IPS DF 6.9 (cell line): ENCODE data around the gene PSMC1.
"Not testable (repeated sequence)": the region's sequence is repeated elsewhere in the genome, so short reads cannot be mapped to it uniquely, and the experiment has no call there.

Experiments
- DNase-seq: peaks from one replicate; pipeline ENCODE4 v3.0.0-alpha.2; 2013; ENCODE audit warnings: low read depth, low spot score
- H3K27ac ChIP-seq: one replicate; pipeline ENCODE4 v1.5.1; 2013; ENCODE audit warnings: low read length, control low read depth
- H3K27me3 ChIP-seq: 2 replicates; pipeline ENCODE4 v1.6.1; 2013; ENCODE audit warnings: mild to moderate bottlenecking, low read length; ENCODE audit not compliant: control insufficient read depth, insufficient read depth
- H3K36me3 ChIP-seq: 2 replicates; pipeline ENCODE4 v1.6.1; 2013; ENCODE audit warnings: low read length; ENCODE audit not compliant: control insufficient read depth, insufficient read depth
- H3K4me1 ChIP-seq: 2 replicates; pipeline ENCODE4 v1.6.1; 2013; ENCODE audit warnings: low read length; ENCODE audit not compliant: control insufficient read depth, insufficient read depth
- H3K4me3 ChIP-seq: 2 replicates; pipeline ENCODE4 v1.5.1; 2013; ENCODE audit warnings: mild to moderate bottlenecking, low read length
- H3K9me3 ChIP-seq: 2 replicates; pipeline ENCODE4 v1.6.1; 2013; ENCODE audit warnings: low read length, inconsistent platforms; ENCODE audit not compliant: control insufficient read depth, insufficient read depth
- whole genome bisulfite sequencing: extraction: QIAGEN DNeasy Blood & Tissue Kit; methylation state at CpG from one replicate; pipeline ENCODE4 v1.1.7; 2013; ENCODE audit warnings: mixed read lengths, missing lambda C conversion rate; ENCODE audit not compliant: insufficient read length, insufficient coverage; 5-methylcytosine and 5-hydroxymethylcytosine counted together

Gene PSMC1

DNA sequence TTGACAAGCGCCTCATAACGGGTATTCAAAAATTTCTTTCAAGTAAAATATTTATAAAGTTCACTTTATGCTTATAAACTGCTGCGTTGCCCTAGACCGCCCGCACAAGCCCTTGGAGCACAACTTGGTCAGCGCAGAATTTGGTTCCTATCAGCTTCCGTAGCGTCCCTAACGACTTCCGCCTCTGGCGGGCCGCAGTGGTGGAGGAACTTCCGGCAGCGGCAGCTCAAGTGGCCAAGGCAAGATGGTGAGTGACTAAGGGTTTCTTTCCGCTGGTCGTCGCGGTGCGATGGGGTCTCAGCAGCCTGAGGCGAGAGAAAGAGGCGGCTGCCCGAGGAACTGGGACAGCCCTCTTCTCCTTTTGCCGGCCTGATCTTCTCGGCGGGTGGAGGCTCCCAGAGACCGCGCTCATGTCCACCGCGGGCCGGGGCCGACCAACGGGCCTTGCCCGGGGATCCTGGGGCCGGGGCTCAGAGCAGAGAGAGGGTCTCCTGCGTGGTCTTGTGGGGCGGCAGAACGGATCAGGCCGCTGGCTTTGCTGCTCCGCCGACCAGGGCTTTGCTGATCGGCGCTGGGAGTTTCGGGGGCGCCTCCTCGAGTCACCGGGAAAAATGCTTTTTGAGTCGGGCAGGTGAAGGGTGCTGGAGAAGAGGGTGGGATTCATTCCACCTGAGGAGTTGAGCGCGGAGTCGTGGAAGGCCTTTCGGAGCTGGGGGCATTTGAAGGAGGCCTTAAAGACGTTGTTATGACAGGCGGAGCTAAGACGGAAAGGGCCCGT is at the start of gene PSMC1:
Gene PSMC1 (plus strand): TSS at position 200 of the 778 bp plus-strand sequence. CDS start 45 bp downstream, at position 245.
- Histone ChIP-seq H3K36me3 (peaks cover 4% of the 10 kb centered on the region; the same call in 1 of the 2 replicates), H3K4me1 (no peaks in the 10 kb centered on the region), H3K9me3 (no peaks in the 10 kb centered on the region), H3K27me3 (no peaks in the 10 kb centered on the region), H3K27ac (no peak within 1 kb of the TSS), H3K4me3 (peak within 1 kb of the TSS; percentile 94)
- no CpG with 5 or more reads among the region's 55 CpGs for WGBS
- DNase-seq: peak; percentile 58

- H3K36me3 ChIP-seq: no peaks in the 10 kb centered on the region
- H3K4me3 ChIP-seq: no peak overlapping the region
- no peaks in the 10 kb centered on the region for H3K4me1 ChIP-seq
- H3K9me3 ChIP-seq: 0 out of 2 replicates have a peak, but pooled peaks cover 3% of the 10 kb centered on the region
- no peak overlapping the region for H3K27ac ChIP-seq
- DNase-seq: no peak
- H3K27me3 ChIP-seq: no peaks in the 10 kb centered on the region
- no CpG with 5 or more reads among the region's 7 CpGs for WGBS
Measured at GRCh38 chr14:90213099-90213748, 43.1 kb upstream of the PSMC1 start.

- WGBS: no CpG with 5 or more reads among the region's 4 CpGs
- Histone ChIP-seq H3K4me1 (no peaks in the 10 kb centered on the region), H3K27me3 (no peaks in the 10 kb centered on the region), H3K9me3 (no peaks in the 10 kb centered on the region), H3K27ac (no peak overlapping the region), H3K4me3 (no peak overlapping the region), H3K36me3 (no peaks in the 10 kb centered on the region)
- DNase-seq: no peak
Measured at GRCh38 chr14:90228478-90228877, 27.9 kb upstream of the PSMC1 start.

- H3K4me3 ChIP-seq, H3K36me3 ChIP-seq, DNase-seq, H3K4me1 ChIP-seq, H3K27ac ChIP-seq, H3K9me3 ChIP-seq, H3K27me3 ChIP-seq: not testable (repeated sequence)
- WGBS: no CpG with 5 or more reads among the region's 1 CpG
Measured at GRCh38 chr14:90229942-90230341, 26.4 kb upstream of the PSMC1 start.

DNA sequence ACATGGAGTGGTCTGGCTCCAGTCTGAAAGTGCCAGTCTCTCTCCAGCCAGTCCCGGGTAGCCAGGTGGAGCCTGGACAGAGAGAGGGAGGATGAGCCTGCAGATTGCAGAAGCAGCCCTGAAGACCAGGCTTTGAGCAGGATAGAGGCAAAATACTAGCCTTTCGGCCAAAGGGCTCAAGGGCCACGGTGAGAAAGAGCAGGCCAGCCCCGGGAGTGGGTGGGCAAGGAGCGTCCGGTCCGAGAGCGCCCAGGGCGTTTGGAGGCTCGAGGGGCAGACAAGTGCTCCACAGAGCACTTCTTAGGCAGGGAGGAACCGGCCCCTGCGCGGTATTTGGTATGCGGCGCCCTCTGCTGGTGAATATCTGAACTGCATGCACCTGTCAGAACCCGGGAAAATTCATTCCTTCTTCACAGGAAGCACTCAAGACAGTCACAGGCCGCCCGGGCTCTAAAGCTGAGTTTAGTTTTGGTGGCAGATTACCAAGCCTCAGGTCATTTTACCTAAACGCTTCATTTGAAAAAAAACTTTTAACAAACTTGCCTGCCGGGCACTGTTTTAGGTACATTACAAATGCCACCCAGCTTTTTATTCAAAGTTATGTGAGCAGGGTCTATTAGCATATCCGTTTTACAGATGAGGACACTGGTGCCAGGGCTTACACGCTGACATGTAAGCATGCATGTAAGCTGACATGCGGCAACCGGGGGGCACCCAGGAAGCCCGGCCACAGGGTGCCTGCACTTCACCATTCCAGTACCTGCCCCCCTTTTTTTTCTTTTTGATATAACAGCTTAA is 21.0 kb upstream of the PSMC1 start:
- Histone ChIP-seq H3K27ac (no peak overlapping the region), H3K27me3 (peaks cover 4% of the 10 kb centered on the region; the same call in 1 of the 2 replicates)
- WGBS: no CpG with 5 or more reads among the region's 25 CpGs

DNA sequence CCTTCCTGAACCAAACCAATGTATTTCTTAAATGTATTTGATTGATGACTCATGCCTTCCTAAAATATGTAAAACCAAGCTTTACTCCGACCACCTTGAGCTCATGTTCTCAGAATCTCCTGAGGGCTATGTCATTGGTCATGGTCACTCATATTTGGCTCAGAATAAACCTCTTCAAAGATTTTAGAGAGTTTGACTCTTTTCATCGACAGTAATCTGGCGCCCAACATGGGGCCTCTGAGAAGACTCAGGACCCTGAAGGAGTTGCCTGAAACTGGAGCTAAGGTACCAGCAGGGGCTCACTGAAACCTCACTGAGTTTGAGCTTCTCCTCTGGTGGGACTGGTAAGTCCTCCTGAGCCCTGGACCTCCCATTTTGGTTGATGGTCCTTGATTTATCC is 17.2 kb upstream of the PSMC1 start:
- Histone ChIP-seq H3K9me3 (peaks cover 3% of the 10 kb centered on the region; the same call in 1 of the 2 replicates), H3K27me3 (peaks cover 4% of the 10 kb centered on the region; the same call in 1 of the 2 replicates), H3K4me3 (no peak overlapping the region), H3K4me1 (no peaks in the 10 kb centered on the region), H3K27ac (no peak overlapping the region), H3K36me3 (no peaks in the 10 kb centered on the region)
- no CpG with 5 or more reads among the region's 3 CpGs for WGBS
- no peak for DNase-seq

More for the DNA sequence above, 21.0 kb upstream of the PSMC1 start:
- H3K4me3 ChIP-seq: no peak overlapping the region
- no peaks in the 10 kb centered on the region for H3K36me3 ChIP-seq
- DNase-seq: peak; percentile 47
- peaks cover 3% of the 10 kb centered on the region; the same call in 1 of the 2 replicates for H3K9me3 ChIP-seq
- H3K4me1 ChIP-seq: no peaks in the 10 kb centered on the region

- Histone ChIP-seq H3K4me1 (no peaks in the 10 kb centered on the region), H3K4me3 (no peak overlapping the region), H3K27ac (no peak overlapping the region), H3K9me3 (peaks cover 3% of the 10 kb centered on the region; the same call in 1 of the 2 replicates), H3K27me3 (no peaks in the 10 kb centered on the region), H3K36me3 (no peaks in the 10 kb centered on the region)
- no peak for DNase-seq
Measured at GRCh38 chr14:90242444-90242843, 13.9 kb upstream of the PSMC1 start.

DNA sequence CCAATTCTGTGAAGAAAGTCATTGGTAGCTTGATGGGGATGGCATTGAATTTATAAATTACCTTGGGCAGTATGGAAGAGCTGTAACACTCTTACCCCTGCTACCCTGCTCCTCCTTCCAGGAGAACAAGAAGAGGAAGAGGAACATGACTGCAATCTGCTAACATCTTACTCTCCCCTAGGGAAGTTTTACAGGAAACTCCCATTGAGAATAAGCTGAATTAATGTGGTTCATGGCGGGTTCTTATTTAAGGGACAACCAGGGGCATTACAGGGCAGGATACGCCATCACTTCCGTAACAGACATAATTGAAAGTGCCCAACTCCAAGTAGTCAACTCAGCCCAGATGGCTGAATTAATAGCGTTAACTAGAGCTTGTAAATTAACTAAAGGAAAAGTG is 9.4 kb upstream of the PSMC1 start:
- Histone ChIP-seq H3K9me3 (no peaks in the 10 kb centered on the region), H3K27me3 (no peaks in the 10 kb centered on the region), H3K4me1 (no peaks in the 10 kb centered on the region), H3K27ac (no peak overlapping the region), H3K4me3 (no peak overlapping the region), H3K36me3 (no peaks in the 10 kb centered on the region)
- WGBS: no CpG with 5 or more reads among the region's 4 CpGs
- no peak for DNase-seq

DNA sequence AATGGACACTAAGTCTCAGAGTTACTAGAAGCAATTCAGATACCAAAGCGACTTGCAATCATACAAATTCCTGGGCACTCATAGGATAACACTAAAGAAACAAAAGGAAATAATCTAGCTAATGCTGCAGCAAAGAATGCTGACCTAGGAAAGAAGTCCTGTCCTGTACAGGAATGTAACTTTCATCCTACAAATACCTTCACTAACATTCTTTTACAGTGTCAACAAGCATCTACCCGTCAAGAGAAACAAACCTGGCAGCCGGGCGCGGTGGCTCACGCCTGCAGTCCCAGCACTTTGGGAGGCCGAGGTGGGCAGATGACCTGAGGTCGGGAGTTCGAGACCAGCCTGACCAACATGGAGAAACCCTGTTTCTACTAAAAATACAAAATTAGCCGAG is 8.9 kb upstream of the PSMC1 start:
- not testable (repeated sequence) for H3K9me3 ChIP-seq, H3K27ac ChIP-seq
- no CpG with 5 or more reads among the region's 10 CpGs for WGBS

GRCh38 chr14:90248594-90248993 is 7.8 kb upstream of the PSMC1 start:
- Histone ChIP-seq H3K4me3 (no peak overlapping the region), H3K9me3 (no peaks in the 10 kb centered on the region), H3K27ac (no peak overlapping the region), H3K36me3 (no peaks in the 10 kb centered on the region), H3K27me3 (no peaks in the 10 kb centered on the region), H3K4me1 (no peaks in the 10 kb centered on the region)
- WGBS: no CpG with 5 or more reads among the region's 2 CpGs
- no peak for DNase-seq

More for the DNA sequence above, 8.9 kb upstream of the PSMC1 start:
- H3K4me1 ChIP-seq, H3K27me3 ChIP-seq, DNase-seq, H3K36me3 ChIP-seq, H3K4me3 ChIP-seq: not testable (repeated sequence)
